Mammary microvascular endothelial cell (primary cell): Measurements from ENCODE around the gene CCNE1. TPM values are rescaled to one million over a fixed set of nuclear protein-coding genes. Genes with fewer than 3 reads are reported as not detected.

Experiments
- total RNA-seq: library from RNA; depleted of rRNA; stranded (reverse); fragments of >200 nt; gene quantifications from 2 replicates; pipeline ENCODE4 v1.2.3, GENCODE V29; 2015

CCNE1 gene
- 6.4 and 7.8 TPM in 2 replicates for total RNA-seq

GRCh38 chr19:29811125-29812079 is at the start of gene CCNE1:
Gene CCNE1, plus strand, starts transcription at chr19:29811991. Its CDS starts 565 bp downstream, at chr19:29812556.

Other genes starting within 250 kb of the CCNE1 start
- gene POP4, start 205.7 kb upstream of the CCNE1 start, total RNA-seq = 72.3 and 89.3 TPM in 2 replicates
- gene PLEKHF1, start 146.5 kb upstream of the CCNE1 start, total RNA-seq = 12.1 and 16.1 TPM in 2 replicates
- 33.1 and 36.6 TPM in 2 replicates for gene C19orf12, start 96.7 kb upstream of the CCNE1 start, total RNA-seq
- 23.5 and 27.0 TPM in 2 replicates for gene URI1, start 130.2 kb downstream of the CCNE1 start, total RNA-seq